Measurements from ENCODE around the gene POTEG. TPM values are rescaled to one million over a fixed set of nuclear protein-coding genes. Genes with fewer than 3 reads are reported as not detected.
"Not testable (repeated sequence)": the region's sequence is repeated elsewhere in the genome, so short reads cannot be mapped to it uniquely, and the experiment has no call there.

Gene POTEG
- total RNA-seq, 4 donors from 2014 or later: not detected

DNA sequence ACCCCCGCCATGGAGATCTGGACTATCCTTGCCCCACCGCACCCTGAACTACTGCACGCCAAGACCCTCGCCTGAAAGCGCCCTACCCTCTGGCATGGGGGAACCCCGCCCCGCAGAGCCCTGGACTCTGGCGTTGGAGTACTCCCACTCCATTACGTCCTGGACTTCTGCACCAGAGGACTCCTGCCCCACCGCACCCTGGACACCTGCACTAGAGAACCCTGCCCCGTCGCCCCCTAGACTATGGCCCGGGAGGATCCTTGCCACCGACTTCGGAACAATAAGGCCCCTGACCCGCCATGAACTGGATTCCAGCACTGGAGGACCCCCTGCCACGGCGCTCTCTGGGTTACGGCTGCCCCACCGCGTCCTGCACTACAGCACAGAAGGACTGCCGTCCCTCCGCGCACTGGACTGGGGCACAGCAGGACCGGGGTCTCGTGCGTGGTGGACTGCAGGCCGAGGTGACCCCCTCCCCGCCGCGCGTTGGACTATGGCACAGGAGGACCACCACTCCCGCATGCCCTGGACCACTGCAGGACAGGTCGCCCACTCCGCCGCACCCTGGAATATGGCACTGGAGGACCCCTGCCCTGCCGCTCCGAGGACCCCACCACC, 72.4 kb downstream of the POTEG start:
- WGBS, 2 donors: no CpG with 5 or more reads among the region's 38 CpGs
- DNase-seq; intact Hi-C loops (cut with DNase I): not testable (repeated sequence)

GRCh38 chr14:19360937-19361635, 73.1 kb downstream of the POTEG start:
- WGBS, 2 donors: no CpG with 5 or more reads among the region's 34 CpGs
- intact Hi-C loops (cut with DNase I); H3K4me1 ChIP-seq; H3K27ac ChIP-seq; H3K36me3 ChIP-seq; DNase-seq; H3K4me3 ChIP-seq; H3K9me3 ChIP-seq; H3K27me3 ChIP-seq: not testable (repeated sequence)

More for the DNA sequence above, 72.4 kb downstream of the POTEG start:
- not testable (repeated sequence) for H3K4me1 ChIP-seq, H3K9me3 ChIP-seq, H3K27ac ChIP-seq, H3K36me3 ChIP-seq, H3K27me3 ChIP-seq, H3K4me3 ChIP-seq

Small RNA genes lying within 50 kb of the gene (small RNA-seq; reads per million reads assigned to genes)
- gene RNU6-1268P: 0 reads per million in 4 donors

Measured in esophagus squamous epithelium (tissue), 5 donors.